Stimulated activated CD8-positive, alpha-beta memory T cell treated with anti-CD3 and anti-CD28 coated beads, Interleukin-7, amount 100 ng/mL, for 48 hours (primary cell): Measurements from ENCODE around the gene ZDHHC19.

Experiments used
- DNase-seq, 2 donors: peaks; one replicate each; pipeline ENCODE4 v3.0.0-alpha.2; 2020; ENCODE audit warnings: low read depth in 1 of 2; ENCODE audit errors: extremely low read depth in 1 of 2

ZDHHC19 gene

GRCh38 chr3:196150481-196150880, 60.7 kb downstream of the ZDHHC19 start:
- no peak for DNase-seq

DNA sequence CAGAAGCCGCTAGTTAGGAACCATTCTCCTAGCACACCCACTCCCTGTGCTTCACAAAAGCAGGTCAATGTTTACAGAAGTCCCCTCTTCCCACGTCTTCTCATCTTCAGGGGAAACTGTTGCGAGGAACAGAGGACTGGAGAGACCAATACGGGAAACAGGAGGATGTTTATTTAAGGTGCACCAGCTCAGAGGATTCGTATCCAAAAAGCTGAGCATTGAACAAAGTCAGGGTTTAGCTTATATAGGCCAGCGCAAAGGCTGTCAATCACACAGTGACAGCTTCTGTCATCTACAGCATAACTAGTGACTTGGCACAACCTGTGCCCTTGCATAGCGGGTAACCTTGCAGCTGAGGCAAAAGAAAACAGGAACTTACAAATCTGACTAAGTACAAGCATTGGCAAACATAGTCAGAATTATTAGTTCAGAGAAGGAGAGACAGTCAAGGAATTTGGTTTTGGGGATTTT, 61.3 kb downstream of the ZDHHC19 start:
- no peak for DNase-seq

DNA sequence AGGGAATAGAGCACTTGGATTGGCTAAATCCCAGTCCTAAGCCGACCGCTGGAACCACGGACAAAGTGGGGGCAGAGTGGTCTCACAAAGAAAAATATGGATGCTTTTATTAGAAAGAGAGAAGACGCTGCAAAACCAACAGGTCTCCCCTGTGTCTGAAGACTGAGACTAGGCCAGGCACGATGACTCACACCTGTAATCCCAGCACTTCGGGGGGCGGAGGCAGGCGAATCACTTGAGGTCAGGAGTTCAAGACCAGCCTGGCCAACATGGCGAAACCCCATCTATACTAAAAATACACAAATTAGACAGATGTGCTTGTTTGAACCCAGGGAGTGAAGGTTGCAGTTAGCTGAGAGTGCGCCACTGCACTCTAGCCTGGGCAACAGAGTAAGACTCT, 61.8 kb downstream of the ZDHHC19 start:
- no peak for DNase-seq
